CD4-positive, alpha-beta T cell treated with Interleukin-10 for 1 hour (primary cell): ENCODE measurements around the gene SLC2A5.
"Not testable (repeated sequence)": the region's sequence is repeated elsewhere in the genome, so short reads cannot be mapped to it uniquely, and the experiment has no call there.

Experiments
- DNase-seq: peaks from one replicate; pipeline ENCODE4 v3.0.0-alpha.2; 2020

The SLC2A5 gene

DNA sequence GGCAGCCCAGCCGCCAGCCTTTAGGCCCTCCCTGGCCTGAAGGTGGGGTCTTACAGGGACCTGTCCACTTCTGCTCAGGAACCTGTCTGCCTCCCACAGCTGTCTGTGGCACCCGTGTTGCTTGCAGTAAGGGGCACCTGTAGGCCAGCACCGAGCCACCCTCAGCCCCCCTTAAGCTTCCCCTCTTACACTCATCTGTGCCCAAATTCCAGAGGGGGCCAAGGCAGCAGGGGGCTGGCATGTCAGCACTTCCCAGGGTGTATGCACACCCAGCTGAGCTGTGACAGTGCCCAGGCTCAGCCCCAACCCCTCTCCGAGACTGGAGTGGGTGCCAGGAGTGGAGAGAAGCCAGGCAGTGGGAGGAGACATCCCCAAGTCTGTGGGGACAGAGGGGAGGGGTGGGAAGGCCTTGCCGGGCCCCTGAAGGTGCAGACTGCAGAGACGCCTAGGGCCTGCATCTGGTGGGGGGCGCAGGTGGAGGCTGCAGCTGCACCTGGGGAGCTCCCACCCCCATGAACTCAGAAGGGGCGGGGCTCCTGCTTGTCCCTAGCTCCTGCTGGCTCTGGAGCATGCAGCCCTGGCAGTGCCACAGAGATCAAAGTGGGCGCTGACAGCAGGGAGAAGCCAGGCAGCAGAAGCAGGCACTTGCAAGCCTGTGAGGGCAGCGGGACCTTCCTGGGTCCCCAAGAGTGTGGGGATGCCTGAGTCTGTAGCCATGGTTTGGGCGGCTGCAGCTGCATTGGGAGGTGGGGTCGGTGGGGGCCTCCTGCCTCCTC lies 37.8 kb downstream of the SLC2A5 start:
- DNase-seq: no peak

DNA sequence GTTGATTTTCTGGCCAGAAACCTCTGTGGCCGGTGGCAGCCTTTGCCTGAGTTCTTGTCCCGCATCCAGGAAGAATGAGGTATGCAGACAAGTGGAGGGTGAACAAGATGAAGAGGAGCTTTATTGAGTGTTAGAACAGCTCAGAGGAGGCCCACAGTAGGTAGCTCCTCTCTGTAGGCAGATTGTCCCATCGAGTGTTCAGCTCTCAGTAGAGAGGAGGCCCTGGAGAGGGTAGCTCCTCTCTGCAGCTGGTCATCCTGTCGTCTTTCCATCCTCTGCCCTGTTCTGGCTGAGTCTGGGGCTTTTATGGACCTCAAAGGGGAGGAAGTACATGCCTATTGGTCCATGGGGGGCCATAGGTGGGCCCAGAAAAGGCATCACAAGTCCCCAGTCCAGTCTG lies 38.4 kb downstream of the SLC2A5 start:
- not testable (repeated sequence) for DNase-seq

DNA sequence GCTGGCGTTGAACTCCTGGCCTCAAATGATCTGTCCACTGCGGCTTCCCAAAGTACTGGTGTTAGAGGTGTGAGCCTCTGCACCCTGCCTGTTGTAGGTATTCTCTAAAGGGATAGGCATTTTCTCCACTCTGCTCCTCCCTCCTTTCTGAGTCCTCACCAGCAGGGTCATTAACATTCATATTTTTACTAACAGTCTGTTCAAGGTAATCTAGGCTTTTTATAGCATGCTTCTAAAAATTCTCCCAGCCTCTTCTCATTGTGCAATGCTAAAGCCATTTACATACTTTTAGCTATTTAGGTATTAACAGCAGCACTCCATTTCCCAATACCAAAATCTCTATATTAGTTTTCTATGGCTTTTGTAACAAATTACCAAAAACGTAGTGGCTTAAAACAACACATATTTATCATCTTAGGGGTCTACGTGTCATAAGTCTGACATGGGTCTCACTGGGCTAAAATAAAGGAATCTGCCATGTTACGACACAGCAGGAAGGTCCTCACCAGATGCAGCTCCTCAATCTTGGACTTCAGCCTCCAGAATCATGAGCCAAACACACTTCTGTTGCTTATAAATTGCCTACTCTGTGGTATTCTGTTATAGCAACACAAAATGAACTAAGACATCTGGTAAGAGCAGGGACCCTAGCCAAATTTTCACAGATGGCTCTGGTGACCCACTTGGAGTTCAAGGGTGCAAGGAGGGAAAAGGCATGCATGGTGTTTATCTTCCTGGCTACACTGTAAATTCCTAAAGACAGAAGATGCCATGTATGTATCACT lies 40.3 kb downstream of the SLC2A5 start:
- DNase-seq: no peak

DNA sequence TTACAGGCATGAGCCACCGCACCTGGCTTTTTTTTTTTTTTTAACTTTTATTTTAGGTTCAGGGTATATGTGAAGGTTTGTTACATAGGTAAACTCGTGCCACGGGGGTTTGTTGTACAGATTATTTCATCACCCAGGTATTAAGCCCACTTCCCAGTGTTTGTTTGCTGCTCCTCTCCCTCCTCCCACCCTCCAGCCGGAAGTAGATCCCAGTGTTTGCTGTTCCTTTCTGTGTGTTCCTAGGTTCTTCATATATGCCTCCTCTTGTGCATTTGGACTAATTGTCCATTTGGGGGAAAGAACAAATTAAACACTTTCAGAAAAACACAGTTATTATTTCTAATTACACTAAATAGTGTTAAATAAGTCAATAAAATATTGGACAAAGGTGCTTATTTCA lies 42.1 kb downstream of the SLC2A5 start:
- no peak for DNase-seq

DNA sequence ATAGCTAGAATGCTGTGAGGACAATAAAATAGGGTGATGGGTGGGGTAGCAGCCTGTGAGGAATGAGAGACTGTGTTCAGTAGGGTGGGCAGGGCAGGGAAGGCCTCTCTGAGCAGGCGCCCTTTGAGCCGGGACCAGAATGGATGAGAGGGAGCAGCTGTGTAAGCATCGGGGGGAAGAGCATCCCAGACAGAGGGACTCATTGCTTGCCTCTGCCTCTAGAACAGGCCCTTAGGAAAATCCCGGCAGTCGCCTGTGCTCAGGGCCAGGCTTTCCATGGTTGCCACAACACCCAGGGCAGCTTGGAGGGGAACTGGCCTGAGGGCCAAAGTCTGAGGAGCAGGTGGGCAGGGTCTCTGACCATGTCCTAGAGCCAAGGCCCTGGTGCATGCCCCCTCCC lies 44.0 kb downstream of the SLC2A5 start:
- no peak for DNase-seq

DNA sequence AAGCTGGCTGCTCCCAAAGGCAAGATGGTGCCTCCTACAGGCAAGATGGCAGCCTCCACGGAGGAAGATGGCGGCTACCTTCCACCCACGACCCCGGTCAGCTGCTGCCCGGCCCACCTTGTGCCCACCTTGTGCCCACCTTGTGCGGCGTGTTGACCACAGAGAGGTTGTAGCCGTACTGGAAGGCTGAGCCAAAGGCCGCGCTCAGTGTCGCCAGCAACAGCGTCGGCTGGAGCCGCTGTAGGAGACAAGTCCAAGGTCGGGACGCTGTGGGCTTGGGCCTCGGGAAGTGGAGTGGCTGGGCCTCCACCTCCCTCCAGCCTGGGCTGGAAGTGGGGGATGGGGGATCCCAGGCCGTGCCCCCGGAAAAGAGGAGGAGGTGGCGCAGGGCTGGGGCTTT lies 44.6 kb downstream of the SLC2A5 start:
- DNase-seq: no peak

DNA sequence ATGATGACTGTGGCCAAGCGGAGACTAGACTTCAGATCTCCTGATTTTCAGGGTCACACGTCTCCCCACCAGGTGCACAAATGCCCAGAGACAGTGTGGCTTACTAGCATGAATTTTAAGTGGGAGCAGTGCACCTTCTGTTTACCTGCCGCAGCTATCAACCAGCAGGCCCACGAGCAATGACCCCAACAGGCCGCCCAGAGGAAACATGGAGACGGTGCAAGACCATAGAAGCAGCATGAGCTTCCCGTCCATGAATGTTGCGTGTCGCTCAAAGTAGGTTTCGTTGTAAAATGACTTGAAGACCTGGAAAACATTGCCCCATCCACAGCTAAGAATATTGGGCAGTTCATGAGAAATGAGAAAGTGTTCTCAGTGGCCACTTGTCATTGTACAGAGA lies 46.7 kb downstream of the SLC2A5 start:
- DNase-seq: no peak

DNA sequence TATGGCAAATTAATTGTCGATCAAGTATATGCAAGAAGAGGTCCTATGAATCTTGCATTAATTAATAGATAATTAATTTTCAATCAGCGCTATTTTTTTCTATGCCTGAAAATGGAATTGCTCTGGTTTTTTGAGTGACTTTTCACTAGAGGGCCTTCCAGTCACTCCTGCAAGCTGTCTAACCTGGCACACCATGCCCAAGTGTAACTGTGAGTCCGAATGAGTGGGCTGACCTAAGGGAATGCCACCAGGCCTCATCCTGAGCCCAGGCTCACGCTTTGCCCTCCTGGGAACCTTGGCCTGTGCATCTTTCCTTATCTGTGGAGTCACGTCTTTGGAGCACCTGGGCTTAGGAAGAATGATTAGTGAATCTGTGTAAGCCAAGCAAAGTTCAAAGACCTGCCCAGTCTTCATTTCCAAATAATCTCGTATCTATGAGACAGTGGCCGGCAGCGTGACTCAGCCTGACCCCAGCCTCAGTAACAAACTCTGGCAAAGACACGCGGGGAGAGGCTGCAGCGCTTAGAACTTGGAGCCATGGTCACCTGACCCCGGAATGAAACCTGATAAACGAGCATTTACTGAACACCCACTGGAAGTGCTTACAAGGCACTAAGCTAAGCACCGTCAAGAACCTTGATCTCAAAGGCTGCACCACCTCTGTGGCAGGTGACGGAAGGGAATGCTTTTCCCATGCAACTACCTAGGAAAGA lies 47.3 kb downstream of the SLC2A5 start:
- DNase-seq: not testable (repeated sequence)

DNA sequence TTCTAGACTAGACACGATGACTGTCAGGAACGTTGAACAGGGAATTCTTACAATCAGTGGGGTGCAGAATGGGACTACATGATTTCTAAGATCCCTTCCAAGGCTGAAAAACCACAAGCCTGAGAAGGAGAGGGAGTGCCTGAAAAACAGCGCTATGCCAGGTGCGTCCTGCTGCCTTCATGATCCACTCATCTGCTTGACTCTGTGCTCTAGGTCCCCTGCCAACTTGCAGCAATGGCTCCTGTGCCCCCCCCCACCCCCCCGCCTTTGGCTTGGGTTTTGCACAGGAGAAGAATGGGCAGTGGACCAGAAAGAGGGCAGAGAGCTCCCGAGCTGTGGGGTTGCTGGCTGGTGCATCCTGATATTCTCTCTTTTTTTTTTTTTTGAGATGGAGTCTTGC lies 49.1 kb downstream of the SLC2A5 start:
- no peak for DNase-seq

DNA sequence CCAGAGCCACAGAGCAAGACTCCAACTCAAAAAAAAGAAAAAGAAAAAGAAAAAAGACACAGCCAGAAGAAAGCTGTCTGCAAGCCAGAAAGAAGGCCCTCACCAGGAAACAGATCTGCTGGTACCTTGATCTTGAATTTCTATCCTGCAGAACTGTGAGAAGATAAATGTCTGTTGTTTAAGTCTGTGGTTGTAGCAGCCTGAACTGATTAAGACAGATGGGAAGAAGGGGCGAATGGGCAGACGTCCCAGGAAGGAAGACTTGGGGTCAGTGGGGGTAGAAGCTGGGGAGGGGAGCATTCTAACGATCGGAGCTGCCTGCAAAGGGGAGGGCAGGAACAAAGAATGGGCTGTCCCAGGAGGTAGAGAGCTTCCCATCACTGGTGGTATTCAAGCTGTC lies 49.5 kb downstream of the SLC2A5 start:
- no peak for DNase-seq

DNA sequence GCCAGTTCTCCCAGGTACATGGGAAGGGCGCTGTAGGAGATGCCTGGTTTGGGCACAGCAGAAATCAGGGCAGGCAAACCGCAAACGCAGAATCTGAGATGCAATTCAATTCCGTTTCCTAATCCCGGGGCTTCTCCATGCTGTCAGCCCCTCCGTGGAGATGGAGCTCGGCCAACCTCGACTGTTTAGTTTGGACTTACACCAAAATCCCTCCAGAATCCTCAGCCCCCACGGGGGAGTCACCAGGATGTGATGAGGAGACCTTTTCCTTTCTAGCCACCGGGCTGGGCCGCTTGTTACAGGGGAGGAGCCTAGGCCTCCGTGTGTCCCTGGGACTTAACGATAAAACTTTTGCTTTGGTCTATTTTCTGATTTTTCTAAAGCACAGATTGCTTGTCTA lies 51.1 kb downstream of the SLC2A5 start:
- no peak for DNase-seq

DNA sequence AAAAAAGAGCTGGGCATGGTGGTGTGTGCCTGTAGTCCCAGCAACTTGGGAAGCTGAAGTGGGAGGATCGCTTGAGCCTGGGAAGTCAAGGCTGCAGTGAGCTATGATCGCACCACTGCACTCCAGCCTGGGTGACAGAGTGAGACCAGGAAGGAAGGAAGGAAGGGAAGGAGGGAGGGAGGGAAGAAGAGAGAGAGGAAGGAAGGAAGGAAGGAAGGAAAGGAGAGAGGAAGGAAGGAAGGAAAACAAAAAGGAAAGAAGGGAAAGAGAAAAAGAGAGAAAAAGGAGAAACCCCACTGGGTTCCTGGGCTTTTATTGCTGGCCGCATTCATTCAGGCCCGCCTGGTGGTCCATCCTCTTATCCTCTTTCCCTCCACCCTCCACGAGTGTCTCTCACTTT lies 53.0 kb downstream of the SLC2A5 start:
- no peak for DNase-seq

DNA sequence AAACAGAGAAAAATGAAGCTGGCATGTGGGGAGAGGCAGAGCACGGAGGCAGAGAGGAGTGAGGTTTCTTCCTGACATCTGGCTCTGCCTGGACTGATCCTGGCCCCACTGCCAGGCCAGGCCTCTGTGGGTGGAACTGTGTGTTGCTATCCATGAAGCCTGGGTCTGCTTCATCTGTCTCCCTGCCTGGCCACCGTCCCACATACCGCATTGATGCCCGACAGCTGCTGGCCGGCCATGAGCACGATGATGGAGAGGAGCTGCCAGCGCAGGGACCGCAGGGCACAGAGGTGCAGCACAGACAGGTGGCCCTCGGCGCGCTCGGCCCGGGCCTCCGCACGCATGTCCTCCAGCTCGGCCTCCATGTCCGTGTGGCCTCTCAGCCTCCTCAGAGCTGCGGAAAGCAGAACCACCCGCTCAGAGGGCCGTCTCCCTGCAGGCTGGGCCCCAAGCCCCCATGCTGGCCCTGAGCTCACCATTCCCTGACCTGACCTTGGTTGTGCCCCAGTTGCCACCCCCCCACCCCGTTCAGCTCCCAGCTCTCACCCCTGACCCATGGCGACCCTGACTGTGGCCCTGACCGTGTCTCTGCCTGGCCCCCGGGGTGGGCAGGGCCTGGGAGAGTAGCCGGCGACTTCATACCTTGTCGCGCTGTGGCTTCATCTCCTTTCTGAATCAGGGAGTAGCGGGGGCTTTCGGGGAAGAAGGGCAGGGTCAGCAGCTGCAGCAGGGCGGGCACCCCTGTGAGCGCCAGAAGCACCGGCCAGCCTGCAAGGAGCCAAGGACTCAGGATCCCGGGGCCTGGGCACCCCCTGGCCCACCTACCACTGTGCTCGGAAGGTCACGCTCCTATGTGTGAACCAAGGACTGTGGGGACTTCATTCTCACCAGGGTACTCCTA lies 54.7 kb downstream of the SLC2A5 start:
- no peak for DNase-seq

DNA sequence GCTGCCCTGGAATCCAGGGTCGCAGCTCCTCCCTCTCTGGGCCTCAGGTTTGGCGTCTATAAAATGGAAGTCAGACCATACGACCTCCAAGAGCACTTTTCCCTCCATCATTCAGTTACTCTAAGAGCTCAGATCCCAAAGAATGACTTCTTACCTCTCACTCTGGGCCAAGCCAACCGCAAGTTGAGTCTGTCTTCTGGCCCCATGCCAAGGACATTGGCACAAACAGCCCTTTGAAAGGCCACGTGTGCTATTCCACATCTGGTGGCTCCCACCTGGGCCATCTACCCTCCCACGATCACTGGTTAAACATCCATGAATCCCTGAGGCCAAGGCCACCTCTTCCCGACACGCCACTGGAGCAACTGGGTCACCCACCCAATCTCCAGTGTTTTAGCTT lies 55.6 kb downstream of the SLC2A5 start:
- DNase-seq: no peak

DNA sequence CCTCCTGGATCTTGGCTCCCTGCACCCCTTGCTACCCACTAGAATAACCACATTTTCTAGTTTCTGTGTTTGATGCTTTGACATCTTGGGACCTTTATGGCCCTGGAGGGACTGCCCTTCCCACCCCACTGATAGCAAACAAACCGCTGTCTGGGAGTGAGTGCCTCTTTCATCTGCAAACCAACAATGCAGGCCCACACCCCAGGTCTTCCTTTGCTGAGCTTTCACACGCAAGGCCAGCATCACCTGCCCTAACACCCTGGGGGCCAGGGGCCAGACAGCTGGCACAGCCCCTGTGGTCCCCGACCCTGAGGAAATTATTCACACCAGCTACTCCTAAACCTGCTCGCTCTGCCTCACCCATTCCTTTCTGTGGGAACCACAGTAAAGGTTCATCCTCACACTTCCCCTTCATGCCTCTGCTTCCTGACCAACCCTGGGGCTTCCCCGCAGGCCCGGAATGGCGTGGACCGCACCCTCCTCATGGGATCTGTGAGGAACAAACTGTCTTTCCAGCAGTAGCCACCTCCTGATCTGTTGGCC lies 58.6 kb downstream of the SLC2A5 start:
- DNase-seq: no peak

DNA sequence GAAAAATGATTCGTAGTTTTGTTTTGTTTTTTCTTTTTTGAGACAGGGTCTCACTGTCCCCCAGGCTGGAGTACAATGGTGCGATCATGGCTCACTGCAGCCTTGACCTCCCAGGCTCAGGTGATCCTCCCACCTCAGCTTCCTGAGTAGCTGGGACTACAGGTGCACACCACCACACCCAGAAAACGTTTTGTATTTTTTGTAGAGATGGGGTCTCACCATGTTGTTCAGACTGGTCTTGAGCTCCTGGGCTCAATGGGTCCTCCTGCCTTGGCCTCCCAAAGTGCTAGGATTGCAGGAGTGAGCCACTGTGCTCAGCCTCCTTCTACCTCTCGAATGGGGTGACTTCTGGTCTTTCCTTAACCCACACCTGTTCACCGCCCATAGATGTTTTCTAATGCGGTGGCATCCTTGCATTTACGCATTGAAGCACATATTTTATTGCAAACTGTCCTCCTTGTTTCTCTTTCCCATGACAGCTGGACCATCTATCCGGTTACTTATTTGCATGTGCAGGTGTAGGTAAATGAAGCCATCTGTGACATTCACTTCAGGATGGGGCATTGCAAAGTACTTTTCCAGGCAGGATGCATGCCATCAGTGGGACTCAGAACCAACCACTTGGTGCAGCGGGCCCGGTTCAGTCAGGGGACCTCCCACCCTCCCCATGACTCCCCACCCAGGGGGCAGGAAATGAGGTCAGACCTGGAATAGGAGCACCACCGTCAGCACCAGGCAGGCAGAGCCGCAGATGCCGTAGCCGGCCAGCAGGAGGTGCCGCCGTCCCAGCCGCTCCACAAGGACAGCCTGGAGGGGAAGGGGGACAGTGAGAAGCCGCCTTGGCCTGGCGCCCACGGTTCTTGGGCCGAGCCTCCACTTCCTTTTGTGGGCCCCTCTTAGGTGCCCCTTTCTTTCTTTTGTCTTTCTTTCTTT lies 59.7 kb downstream of the SLC2A5 start:
- peak; percentile 12 for DNase-seq

DNA sequence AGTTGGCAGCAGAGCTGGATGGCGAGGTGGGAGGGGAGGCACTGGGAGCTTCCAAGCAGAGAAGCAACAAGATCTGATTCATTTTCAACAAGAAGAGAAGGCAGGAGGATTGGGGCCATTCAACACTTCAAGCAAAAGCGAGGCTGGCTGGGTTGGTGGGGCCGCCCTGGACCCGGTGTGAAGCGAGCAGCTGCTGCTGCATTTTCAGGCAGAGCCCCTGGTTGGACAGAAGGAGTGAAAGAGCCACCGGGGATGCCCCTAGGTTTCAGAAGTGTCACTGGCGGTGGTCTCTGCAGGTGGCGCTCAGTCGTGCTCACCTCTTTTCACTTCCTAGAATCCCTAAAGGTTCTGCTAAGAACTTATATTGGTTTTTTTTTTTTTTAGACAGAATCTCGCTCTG lies 61.2 kb downstream of the SLC2A5 start:
- no peak for DNase-seq

DNA sequence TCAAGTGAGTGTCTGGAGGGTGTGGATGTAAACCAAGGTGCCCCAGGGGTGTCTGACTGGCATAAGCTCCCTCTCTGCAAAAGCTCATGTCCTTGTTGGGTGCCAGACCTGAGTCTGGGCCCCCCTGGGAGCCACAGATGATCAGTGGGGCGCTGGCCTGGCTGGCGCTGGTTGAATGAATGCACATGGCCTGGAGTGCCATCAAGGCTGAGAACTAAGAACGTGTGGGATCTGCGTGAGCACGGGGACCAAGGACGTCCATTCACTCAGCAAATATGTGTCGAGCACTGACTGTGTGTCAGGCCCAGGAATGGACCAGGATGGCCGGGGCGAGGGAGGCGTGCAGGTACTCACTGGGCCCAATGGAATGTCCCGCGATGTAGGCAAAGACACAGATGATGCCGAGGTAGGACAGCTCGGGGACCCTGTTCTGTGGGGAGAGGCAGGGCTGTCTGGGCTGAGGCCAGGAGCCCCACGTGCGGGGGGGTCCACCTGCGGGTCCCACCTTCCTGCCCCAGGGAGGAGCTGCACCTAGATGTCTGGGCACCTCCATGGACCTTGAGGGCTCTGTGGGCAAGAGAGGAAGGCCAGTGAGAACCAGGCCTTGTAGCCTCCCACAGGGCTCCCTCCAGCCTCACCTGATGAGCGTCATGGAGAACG lies 62.3 kb downstream of the SLC2A5 start:
- no peak for DNase-seq

DNA sequence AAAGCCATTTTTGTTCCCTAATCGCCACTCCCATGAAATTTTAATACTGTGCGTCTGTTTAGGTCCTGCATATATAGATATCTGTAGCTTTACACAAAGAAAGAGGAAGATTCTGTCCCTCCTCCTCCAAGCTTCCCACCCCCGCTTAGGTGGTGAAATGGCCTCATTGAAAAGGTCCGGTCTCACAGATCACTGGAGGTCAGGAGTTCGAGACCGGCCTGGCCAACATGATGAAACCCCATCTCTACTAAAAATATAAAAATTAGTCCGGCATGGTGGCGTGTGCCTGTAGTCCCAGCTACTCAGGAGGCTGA lies 64.1 kb downstream of the SLC2A5 start:
- no peak for DNase-seq

DNA sequence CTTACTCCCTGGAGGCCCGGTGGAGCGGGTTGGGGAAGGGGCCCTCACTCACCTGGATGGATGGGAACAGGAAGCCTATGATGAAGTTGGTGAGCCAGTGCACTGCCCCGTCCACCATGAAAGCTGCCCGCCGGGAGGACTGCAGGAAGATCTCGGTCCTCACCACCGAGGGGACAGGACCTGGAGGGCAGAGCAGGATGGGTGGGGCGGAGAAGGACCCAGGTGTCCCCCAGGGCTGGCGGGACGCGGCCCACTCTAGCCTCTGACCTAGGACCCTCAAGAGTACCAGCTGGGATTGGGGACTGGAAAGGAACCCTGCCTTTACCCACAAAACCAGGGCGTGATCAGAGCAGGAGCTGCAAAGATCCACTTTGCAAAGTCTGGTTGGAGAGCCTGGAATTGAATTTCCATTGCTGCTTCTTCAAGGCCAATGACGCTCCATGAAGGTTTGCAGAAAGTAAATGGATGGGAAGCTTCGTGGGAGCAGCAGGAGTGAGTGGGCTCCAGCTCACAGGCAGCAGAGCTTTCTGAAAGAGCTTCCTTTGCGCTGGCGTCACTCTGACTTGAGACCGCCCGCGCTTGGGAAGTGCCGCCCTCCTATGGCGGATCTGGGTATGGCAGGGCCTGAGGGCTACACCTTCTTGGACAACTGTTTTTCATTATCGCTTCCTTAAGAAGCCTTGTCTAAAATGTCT lies 64.6 kb downstream of the SLC2A5 start:
- peak; percentile 77 for DNase-seq
